ENCODE results near the gene CLUH.

The CLUH gene

DNA sequence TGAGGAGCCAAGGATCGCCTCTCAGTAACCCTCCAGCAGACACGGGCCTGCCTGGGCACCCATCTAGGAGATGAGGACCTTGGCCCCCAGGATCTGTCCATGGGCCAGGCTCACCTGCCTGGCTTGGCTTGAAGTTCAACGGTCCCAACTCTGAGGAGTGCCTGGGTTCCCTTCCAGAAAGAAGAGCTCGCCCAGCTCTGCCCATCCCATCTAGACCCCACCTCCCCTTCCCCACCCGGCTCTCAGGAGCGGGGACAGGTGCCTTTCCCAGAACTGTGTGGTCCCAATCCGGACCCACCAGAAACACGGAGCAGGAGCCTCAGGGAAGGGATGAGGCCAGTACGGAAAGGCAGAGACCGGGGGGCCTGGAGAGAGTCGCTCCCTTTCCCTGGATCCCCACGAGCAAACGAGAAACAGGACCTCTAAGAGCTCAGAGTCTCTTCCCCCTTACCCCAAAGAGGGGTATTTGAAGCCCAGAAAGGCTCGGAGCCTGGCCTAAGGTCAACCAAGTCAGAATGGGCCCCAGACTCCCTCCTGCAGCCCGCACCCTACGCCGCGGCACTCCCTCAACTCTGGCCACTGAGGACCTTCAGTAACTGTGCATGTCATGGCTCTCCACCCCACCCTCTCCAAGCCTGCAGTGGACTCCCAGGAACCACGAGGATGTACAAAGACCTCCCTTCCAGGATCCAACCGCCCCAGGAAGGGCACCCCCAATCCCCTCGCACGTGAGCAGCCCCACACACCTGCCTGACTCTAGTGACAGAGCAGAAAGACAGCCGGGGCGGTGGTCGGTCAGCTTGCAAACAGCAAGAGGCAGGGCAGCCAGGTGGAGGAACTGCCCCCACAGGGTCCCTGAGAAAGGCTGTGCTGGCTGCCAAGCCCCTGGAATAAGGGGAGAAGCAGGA is 5.4 kb downstream of the CLUH start:
- TF ChIP-seq, protein P1, sequence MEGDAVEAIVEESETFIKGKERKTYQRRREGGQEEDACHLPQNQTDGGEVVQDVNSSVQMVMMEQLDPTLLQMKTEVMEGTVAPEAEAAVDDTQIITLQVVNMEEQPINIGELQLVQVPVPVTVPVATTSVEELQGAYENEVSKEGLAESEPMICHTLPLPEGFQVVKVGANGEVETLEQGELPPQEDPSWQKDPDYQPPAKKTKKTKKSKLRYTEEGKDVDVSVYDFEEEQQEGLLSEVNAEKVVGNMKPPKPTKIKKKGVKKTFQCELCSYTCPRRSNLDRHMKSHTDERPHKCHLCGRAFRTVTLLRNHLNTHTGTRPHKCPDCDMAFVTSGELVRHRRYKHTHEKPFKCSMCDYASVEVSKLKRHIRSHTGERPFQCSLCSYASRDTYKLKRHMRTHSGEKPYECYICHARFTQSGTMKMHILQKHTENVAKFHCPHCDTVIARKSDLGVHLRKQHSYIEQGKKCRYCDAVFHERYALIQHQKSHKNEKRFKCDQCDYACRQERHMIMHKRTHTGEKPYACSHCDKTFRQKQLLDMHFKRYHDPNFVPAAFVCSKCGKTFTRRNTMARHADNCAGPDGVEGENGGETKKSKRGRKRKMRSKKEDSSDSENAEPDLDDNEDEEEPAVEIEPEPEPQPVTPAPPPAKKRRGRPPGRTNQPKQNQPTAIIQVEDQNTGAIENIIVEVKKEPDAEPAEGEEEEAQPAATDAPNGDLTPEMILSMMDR (conservative IDR thresholded peaks at IDR 0.05; ENCODE audit: low read depth, low read length), result no peak
- H3K4me3 ChIP-seq (ENCODE audit: low read length), result no peak overlapping the region
- no peak for DNase-seq (ENCODE audit: low read depth)

DNA sequence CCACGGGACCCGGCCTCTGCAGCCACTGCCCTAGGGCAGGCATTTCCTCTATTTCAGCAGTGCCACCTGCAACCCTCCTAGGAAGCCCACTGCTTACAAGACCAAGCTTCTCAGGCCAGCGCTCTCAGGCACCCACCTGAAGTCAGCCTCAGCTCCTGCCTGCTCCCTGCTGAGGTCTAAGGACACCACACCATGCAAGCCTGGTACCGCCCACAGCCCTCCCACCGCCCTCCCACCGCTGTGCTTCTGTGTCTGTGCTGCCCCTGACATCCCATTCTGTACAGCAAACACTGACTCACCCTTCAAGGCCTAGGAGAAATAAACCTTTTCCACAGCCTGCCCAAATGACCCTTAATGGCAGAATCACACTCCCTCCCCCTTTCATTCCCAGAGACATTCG is 6.3 kb downstream of the CLUH start:
- no peak for DNase-seq (ENCODE audit: low read depth)
- no peak overlapping the region for H3K4me3 ChIP-seq (ENCODE audit: low read length)
- TF ChIP-seq, protein P1 (conservative IDR thresholded peaks at IDR 0.05; ENCODE audit: low read depth, low read length), result no peak

DNA sequence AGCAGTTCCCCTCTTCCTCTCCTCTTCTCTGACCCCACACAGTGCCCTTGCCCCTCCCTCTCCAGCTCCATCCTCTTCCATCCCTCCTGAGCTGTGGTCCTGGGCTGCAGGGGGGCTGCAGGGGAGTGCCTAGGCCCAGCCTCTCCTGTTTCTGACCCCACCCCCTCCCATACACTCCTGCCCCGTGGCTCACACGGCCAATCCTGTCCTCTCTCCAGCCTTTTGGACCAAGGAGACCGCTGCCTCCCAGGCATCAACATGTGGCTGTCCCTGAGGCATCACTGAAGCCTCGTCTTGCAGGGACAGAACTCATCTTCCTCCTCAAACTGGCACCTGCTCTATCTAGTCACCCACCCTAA is 6.7 kb downstream of the CLUH start:
- no peak for DNase-seq (ENCODE audit: low read depth)
- H3K4me3 ChIP-seq (ENCODE audit: low read length), result no peak overlapping the region
- TF ChIP-seq, protein P1 (conservative IDR thresholded peaks at IDR 0.05; ENCODE audit: low read depth, low read length), result no peak

DNA sequence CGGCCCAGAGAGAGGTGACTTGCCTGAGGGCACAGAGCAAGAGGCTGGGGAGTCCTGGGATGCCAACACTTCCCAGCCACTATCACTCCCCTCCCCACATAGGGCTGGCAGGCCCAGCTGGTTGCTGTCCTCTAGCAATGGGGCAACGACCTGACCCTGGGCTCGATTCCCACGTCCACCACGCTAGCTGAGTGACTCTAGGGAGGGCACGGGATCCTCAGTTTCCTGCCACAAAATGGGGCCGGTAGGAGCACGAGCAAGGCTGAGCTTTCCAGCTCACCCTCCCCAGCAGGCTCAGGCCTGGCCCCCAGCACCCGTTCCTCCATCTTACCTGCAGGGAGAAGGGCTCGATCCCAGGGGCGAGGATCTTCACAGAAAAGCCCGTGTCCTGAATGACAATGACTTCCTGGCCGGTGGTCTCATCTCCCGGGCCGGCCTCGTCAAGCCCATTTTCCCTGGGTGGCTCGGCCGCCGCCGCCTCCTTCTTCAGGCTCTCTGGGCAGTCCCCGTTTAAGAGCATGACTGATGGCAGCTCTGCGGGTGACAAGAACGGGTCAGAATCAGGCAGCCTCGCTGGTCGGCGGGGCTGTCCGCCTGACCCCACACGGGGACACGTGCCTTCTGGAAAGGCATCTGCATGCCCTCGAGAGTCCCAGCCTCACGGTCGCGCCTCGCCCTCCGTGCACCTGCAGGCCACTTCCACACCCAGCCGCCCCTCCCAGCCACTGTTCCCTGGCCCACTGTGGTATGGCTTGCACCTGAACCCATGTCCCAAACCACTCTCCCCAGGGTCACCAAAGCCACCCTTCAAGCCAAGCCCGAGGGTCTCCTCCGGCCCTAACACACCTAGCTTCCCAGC is 7.3 kb downstream of the CLUH start:
- H3K4me3 ChIP-seq (ENCODE audit: low read length), result no peak overlapping the region
- DNase-seq (ENCODE audit: low read depth), result no peak
- TF ChIP-seq, protein P1 (conservative IDR thresholded peaks at IDR 0.05; ENCODE audit: low read depth, low read length), result no peak

DNA sequence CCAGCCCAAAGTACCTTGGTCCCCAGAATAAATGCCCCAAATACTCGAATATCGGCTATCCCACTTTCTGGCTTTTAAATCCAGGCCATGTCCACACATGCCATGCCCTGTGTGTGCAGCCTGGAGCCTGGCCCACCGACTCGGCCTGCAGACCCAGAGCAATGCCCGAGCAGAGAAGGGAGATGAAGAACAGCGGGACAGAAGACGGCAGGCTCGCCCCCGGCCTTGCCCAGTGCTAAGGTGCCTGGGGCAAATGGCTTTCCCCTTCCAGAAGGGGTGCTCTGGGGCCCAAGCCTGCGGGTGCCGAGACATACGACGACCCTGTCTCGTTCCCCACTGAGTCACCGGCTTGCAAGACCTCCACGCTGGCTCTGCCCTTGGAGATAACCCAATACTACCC is 8.0 kb downstream of the CLUH start:
- H3K4me3 ChIP-seq (ENCODE audit: low read length), result no peak overlapping the region
- DNase-seq (ENCODE audit: low read depth), result no peak
- TF ChIP-seq, protein P1 (conservative IDR thresholded peaks at IDR 0.05; ENCODE audit: low read depth, low read length), result no peak

DNA sequence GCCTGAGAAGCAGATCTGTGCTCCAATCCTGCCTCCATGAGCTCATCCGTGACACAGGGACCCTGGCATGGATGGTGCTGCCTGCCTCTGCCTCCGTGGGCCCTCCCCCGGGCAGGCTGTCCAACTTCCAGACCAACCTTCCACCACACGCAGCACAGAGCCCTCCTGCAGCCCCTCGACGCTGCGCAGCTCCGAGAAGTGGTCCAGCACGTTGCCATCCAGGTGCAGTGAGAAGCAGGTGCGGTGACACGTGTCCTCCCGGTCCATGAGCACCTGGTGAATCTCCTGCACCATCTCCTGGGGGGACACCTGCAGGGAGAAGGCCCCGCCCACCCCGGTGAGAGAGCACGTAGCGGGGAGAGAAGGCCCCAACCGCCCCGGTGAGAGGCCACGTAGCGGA is 8.4 kb downstream of the CLUH start:
- DNase-seq (ENCODE audit: low read depth), result no peak
- TF ChIP-seq, protein P1 (conservative IDR thresholded peaks at IDR 0.05; ENCODE audit: low read depth, low read length), result no peak
- H3K4me3 ChIP-seq (ENCODE audit: low read length), result no peak overlapping the region

Measured in retinal pigment epithelial cell (primary cell).